ENCODE data around the gene TGFBR2.

The TGFBR2 gene

GRCh38 chr3:30695302-30696061, 89.1 kb downstream of the TGFBR2 start:
- no peak for DNase-seq

GRCh38 chr3:30696403-30696819, 90.0 kb downstream of the TGFBR2 start:
- DNase-seq = no peak

- DNase-seq = no peak
Measured at GRCh38 chr3:30696896-30697295, 90.5 kb downstream of the TGFBR2 start.

- no peak for DNase-seq
Measured at GRCh38 chr3:30698549-30698948, 92.1 kb downstream of the TGFBR2 start.

GRCh38 chr3:30699927-30700326, 93.5 kb downstream of the TGFBR2 start:
- DNase-seq = no peak

GRCh38 chr3:30700702-30701321, 94.4 kb downstream of the TGFBR2 start:
- DNase-seq = no peak

GRCh38 chr3:30702038-30702827, 95.8 kb downstream of the TGFBR2 start:
- no peak for DNase-seq

GRCh38 chr3:30702828-30703397, 96.5 kb downstream of the TGFBR2 start:
- no peak for DNase-seq

- DNase-seq = no peak
Measured at GRCh38 chr3:30704931-30705890, 98.8 kb downstream of the TGFBR2 start.

- DNase-seq = no peak
Measured at GRCh38 chr3:30707825-30708224, 101.4 kb downstream of the TGFBR2 start.

GRCh38 chr3:30708472-30708871, 102.1 kb downstream of the TGFBR2 start:
- no peak for DNase-seq

GRCh38 chr3:30710017-30710416, 103.6 kb downstream of the TGFBR2 start:
- DNase-seq = no peak

GRCh38 chr3:30711151-30711550, 104.8 kb downstream of the TGFBR2 start:
- no peak for DNase-seq

GRCh38 chr3:30711867-30712266, 105.5 kb downstream of the TGFBR2 start:
- no peak for DNase-seq

- no peak for DNase-seq
Measured at GRCh38 chr3:30712991-30713390, 106.6 kb downstream of the TGFBR2 start.

- DNase-seq = no peak
Measured at GRCh38 chr3:30713885-30714503, 107.6 kb downstream of the TGFBR2 start.

- no peak for DNase-seq
Measured at GRCh38 chr3:30719536-30719935, 113.1 kb downstream of the TGFBR2 start.

- DNase-seq = no peak
Measured at GRCh38 chr3:30720586-30721313, 114.3 kb downstream of the TGFBR2 start.

GRCh38 chr3:30721314-30721634, 114.9 kb downstream of the TGFBR2 start:
- no peak for DNase-seq

- DNase-seq = no peak
Measured at GRCh38 chr3:30723211-30723610, 116.8 kb downstream of the TGFBR2 start.

GRCh38 chr3:30724863-30725262, 118.5 kb downstream of the TGFBR2 start:
- DNase-seq = no peak

Data from NCI-H526 treated with DMSO at 0.1 percent for 48 hours (cell line).